HuH-7.5 (cell line): Measurements from ENCODE around the gene RASD2.

ENCODE experiments used
- DNase-seq: peaks from one replicate; pipeline ENCODE4 v3.0.0; 2011; ENCODE audit warnings: low spot score

The RASD2 gene

GRCh38 chr22:35541254-35541748 lies 670 bp downstream of the RASD2 start:
- peak; percentile 34 for DNase-seq

- no peak for DNase-seq
Observed at GRCh38 chr22:35542157-35542938, 1.7 kb downstream of the RASD2 start.

- no peak for DNase-seq
Observed at GRCh38 chr22:35542939-35543516, 2.4 kb downstream of the RASD2 start.

GRCh38 chr22:35543702-35544101 lies 3.1 kb downstream of the RASD2 start:
- DNase-seq: no peak

DNA sequence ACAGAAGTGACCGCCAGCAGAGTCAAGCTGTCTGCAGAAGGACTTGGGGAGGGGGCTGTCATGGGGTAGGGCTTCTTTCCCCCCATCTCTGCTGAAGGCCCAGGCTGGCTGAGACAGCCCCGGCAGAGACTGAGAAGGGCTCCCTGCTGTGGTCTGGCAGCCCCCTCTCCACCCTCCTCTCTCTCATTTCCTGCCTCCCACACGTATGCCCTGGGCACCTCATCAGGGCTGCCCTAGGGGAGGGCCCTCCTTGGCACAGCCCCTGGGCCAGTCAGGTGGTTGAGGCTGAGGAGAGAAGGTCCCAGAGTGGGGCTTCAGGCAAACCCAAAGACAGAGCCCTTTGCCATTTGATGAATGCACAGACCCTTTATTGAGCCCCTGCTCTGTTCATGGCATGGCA lies 3.6 kb downstream of the RASD2 start:
- DNase-seq: no peak

DNA sequence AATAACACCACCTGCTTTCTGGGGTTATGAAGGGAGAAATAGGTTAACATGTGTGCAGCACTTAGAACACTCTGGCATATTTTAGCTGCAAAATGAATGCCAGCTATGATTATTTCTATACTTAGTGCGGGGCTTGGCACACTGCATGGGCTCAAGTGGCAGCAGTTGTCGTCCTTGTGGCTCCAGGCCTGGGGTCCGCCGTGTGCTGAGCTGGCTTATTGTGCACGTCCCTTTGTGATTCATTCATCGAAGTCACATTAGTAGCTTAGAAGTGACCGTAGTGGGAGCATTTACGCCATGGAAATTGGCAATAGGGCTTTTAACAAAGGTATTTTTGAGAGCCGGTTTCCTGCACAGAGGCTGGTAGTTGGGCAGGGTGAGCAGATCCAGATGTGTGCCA lies 4.2 kb downstream of the RASD2 start:
- DNase-seq: no peak

DNA sequence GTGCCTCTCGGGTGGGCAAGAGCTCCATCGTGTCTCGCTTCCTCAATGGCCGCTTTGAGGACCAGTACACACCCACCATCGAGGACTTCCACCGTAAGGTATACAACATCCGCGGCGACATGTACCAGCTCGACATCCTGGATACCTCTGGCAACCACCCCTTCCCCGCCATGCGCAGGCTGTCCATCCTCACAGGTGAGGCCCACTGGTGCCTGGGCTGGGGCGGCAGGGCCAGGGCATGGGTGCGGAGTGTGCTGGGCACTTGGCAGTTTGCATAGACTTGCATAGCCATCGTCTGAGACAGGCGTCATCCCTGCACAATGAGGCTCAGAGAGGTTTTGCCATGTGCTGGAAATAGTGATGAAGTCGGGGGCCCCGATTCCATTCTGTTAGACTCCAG lies 6.3 kb downstream of the RASD2 start:
- no peak for DNase-seq

DNA sequence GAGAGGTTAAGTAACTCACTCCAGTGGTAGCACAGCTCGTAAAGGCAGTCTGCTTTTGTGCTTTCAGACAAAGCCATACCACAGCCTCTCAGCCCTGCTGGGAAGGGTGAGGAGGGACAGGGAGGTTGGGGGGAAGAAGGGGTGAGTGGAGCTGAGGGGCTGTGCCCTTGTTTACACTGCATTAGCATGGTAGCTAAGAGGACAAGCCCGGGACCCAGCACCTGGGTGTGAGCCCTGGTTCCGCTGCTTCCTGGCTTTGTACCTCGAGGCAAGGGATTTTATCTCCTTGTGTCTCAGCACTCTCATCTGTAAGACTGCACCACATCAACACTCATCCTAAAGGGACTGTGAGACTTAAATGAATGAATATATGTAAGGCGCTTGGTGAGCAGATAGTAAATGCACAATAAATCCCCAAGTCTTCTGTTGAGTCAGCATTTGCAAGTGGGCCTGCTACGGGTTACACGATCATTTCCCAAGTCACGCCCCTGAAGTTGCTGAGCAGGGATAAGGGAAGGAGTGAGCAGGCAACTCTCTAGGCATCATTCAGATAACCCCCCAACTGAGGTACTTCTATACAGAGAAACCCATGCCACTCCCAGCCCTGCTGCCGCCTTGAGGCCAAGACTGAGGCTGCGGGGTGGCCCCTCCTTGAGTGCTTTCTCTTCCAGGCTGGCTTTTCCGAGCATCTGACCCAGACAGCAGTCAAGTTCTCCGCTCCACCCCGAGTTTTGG lies 7.5 kb downstream of the RASD2 start:
- DNase-seq: no peak

- DNase-seq: no peak
Observed at GRCh38 chr22:35548722-35549112, 8.1 kb downstream of the RASD2 start.

DNA sequence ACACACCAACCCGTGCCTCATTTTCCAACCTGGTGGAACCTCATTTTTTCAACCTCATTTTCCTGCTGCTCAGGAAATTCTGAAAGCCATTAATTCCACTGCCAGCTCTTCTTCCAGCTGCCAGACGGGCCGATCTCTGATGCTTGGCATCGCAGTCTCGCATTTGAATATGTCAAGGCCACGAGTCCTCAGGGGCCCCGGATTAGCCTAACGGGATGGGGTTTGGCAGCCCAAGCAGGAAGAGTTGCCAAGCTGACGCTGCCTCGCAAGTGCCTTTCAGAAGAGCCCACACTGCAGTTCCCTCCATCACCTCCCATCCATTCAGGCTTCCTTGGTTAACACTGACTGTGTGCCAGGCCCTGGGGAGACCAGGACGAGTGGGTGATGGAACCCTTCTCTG lies 8.7 kb downstream of the RASD2 start:
- DNase-seq: no peak

DNA sequence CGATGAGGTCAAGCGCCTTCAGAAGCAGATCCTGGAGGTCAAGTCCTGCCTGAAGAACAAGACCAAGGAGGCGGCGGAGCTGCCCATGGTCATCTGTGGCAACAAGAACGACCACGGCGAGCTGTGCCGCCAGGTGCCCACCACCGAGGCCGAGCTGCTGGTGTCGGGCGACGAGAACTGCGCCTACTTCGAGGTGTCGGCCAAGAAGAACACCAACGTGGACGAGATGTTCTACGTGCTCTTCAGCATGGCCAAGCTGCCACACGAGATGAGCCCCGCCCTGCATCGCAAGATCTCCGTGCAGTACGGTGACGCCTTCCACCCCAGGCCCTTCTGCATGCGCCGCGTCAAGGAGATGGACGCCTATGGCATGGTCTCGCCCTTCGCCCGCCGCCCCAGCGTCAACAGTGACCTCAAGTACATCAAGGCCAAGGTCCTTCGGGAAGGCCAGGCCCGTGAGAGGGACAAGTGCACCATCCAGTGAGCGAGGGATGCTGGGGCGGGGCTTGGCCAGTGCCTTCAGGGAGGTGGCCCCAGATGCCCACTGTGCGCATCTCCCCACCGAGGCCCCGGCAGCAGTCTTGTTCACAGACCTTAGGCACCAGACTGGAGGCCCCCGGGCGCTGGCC lies 11.0 kb downstream of the RASD2 start:
- DNase-seq: no peak

- no peak for DNase-seq
Observed at GRCh38 chr22:35552196-35552842, 11.7 kb downstream of the RASD2 start.

DNA sequence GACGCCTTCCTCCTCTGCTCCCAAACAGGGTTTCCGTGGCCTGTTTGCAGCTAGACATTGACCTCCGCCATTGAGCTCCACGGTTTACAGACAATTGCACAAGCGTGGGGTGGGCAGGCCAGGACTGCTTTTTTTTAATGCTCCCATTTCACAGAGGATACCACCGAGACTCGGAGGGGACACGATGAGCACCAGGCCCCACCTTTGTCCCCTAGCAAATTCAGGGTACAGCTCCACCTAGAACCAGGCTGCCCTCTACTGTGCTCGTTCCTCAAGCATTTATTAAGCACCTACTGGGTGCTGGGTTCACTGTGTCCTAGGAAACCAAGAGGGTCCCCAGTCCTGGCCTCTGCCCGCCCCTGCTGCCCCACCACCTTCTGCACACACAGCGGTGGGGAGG lies 12.2 kb downstream of the RASD2 start:
- no peak for DNase-seq

GRCh38 chr22:35553341-35553740 lies 12.7 kb downstream of the RASD2 start:
- no peak for DNase-seq

- no peak for DNase-seq
Observed at GRCh38 chr22:35554297-35554845, 13.7 kb downstream of the RASD2 start.

DNA sequence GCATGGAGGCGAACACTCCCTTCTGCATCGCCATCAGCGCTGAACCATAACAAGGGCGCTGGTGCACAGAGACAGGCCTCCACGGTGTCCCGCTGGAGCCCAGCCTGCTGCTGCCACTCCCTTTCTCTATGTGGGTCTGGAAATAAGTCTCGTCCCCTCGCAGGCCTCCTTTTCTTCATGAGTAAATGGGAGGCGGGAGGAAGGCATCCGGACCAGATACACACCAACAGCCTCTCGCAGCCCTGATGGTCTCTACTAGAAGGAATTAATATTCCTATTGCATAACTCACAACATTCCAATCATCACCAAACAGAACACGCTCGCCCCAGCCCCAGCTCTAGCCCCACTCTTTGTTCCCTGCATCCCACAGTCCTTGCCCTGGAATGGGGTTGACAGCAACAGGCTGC lies 14.9 kb downstream of the RASD2 start:
- DNase-seq: no peak

GRCh38 chr22:35555946-35556547 lies 15.4 kb downstream of the RASD2 start:
- no peak for DNase-seq

GRCh38 chr22:35556666-35557065 lies 16.0 kb downstream of the RASD2 start:
- DNase-seq: no peak

DNA sequence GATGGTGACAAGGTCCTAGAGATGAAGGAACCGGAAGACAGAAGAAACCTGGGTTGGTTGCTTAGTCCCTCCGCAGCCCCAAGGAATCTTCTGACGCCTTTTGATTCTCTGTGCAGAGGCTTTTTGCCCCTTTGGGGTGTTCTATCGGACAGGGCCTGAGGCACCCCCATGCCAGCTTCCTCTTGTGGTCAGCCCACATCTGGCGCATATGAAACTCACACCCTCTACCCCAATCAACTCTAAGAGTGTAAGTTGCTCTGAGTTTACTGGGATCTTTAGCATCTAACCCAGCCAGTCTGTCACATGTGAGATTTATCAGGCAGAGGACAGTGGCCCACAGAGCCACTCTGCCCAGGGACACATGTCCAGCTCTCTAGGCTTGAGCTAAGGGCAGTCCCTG lies 17.4 kb downstream of the RASD2 start:
- DNase-seq: no peak

DNA sequence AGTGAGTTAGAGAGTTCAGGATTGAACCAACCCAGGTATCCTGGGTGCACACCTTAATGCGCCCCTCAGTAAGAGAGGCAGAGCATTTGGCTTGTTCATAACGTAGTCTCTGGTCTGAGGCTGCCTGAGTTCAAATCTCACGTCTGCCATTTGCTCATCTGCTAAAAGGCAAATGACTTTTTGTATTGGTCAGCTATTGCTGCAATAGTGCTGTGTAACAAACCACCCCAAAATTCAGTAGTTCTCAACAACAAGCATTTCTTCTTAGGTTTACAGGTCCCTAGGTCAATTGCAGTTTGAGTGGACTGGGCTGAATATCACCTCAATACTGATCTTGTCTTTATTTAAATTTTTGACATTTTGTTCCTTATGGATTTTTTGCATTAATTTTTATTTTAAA lies 18.1 kb downstream of the RASD2 start:
- no peak for DNase-seq

GRCh38 chr22:35559354-35560005 lies 18.8 kb downstream of the RASD2 start:
- no peak for DNase-seq
